Measurements from ENCODE around the gene ELK4.

DNA sequence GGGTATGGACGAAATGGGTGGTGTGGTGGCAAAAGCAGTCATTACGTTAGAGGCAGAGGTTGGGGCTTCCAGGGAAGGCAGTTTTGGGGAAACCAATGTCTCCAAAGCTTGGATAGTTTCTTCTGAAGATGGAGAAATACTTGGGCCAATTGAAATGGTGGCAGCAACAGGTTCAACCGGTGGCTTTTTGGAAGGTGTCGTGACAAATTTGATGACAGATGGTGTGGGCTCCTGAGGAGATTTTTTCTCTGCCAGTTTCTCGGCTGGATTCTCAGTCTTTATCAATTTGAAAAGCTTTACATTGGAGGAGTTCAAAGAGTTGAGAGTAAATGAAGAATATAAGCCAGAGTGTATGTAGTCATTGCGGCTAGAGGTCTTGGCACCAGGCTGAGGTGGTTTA is 11.5 kb downstream of the ELK4 start:
- TF ChIP-seq CTCF (IDR thresholded peaks at IDR 0.05) = no peak
- no peak for TF ChIP-seq EZH2phosphoT487 (IDR thresholded peaks at IDR 0.05)
- no peak for TF ChIP-seq EZH2 (IDR thresholded peaks at IDR 0.05)
